HFF-Myc (cell line): ENCODE results near the gene PKIB.
"Not testable (repeated sequence)": the region's sequence is repeated elsewhere in the genome, so short reads cannot be mapped to it uniquely, and the experiment has no call there.

Source experiments
- DNase-seq: peaks from one replicate; pipeline ENCODE4 v3.0.0-alpha.2; 2011; ENCODE audit warnings: low read depth; ENCODE audit errors: extremely low read depth
- H3K4me3 ChIP-seq: replicated peaks from 2 replicates; pipeline ENCODE4 v1.5.1; 2011; ENCODE audit warnings: low read depth, mild to moderate bottlenecking, control low read depth, low read length
- CTCF ChIP-seq: IDR thresholded peaks from 2 replicates; pipeline ENCODE4 v1.5.1; 2012; ENCODE audit warnings: mild to moderate bottlenecking, low read depth, low read length, control low read depth; ENCODE audit errors: missing control alignments

The PKIB gene

GRCh38 chr6:122569230-122569771 lies 40.9 kb upstream of the PKIB start:
- DNase-seq = no peak
- no peak overlapping the region for H3K4me3 ChIP-seq
- TF ChIP-seq CTCF = no peak

- DNase-seq = no peak
- no peak overlapping the region for H3K4me3 ChIP-seq
- no peak for TF ChIP-seq CTCF
These were observed 38.3 kb upstream of the PKIB start for GRCh38 chr6:122571888-122572287.

DNA sequence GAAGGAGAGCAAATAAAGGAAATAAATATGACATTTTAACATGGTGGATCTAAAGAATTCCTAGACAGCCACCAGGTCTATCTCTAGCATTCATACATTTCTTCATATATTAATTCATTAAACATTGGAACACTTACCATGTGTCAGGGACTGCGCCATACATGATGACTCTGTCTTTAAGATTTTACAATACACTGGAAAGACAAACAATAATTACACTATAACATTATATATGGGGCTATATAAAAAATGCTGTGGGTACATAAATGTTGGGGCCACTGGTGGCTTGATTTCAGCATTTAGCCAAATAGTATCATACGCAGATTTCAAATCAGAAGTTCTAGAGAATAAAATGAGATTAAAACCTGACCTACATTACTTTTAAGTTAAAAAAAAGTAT lies 33.3 kb upstream of the PKIB start:
- no peak for TF ChIP-seq CTCF
- DNase-seq = no peak
- H3K4me3 ChIP-seq = no peak overlapping the region

DNA sequence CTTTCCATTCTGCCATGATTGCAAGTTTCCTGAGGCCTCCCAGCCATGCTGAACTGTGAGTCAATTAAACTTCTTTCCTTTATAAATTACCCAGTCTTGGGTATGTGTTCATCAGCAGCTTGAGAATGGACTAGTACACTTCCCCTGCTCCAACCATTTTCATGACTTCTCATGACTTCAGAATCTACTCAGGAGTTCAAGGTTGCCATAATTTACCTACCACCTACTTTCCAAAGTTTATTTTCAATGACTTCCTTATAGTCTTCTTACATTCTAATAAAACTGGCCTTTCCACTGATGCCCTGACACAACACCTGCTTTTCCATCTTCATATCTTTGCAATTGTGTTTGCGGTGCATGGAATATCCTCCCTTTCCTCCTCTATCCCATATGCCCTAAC lies 31.2 kb upstream of the PKIB start:
- H3K4me3 ChIP-seq = no peak overlapping the region
- DNase-seq = no peak
- no peak for TF ChIP-seq CTCF

- no peak for TF ChIP-seq CTCF
- H3K4me3 ChIP-seq = no peak overlapping the region
- no peak for DNase-seq
These were observed 29.5 kb upstream of the PKIB start for GRCh38 chr6:122580737-122581136.

GRCh38 chr6:122589115-122589514 lies 21.1 kb upstream of the PKIB start:
- H3K4me3 ChIP-seq = no peak overlapping the region
- TF ChIP-seq CTCF = no peak
- DNase-seq = no peak

- H3K4me3 ChIP-seq, DNase-seq: not testable (repeated sequence)
These were observed 11.9 kb upstream of the PKIB start for GRCh38 chr6:122598295-122598694.

DNA sequence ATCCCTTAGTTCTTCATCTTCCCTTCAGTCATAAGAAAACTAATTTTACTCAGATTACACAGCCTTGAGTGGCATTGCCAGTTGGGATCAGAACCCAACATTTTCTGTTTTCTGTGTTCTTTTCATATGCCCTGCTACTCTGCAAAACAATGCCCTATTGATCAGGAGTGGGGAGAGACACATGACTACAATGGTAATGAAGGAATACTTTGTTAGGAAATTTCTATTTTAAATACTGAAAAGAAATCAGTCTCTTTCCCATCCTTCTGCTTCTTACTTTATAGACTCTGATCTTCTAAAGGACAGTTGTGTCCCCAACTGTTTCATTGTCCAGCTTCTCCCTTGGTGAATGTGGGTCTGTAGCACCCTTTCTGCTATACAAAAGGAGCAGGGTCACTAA lies 5.5 kb upstream of the PKIB start:
- DNase-seq = no peak
- no peak for TF ChIP-seq CTCF
- no peak overlapping the region for H3K4me3 ChIP-seq
